Naive thymus-derived CD4-positive, alpha-beta T cell (primary cell): Measurements from ENCODE around the gene BCR. TPM values are rescaled to one million over a fixed set of nuclear protein-coding genes. Genes with fewer than 3 reads are reported as not detected.
A peak's percentile ranks its signal among the peaks of the same experiment; 100 is the strongest.

Source experiments
- ATAC-seq: fragments of 150-1000 bp; cut with Tn5 transposase; 2 replicates; pipeline ENCODE4 v1.10.0; 2021; ENCODE audit warnings: mild to moderate bottlenecking, moderate library complexity
- CTCF ChIA-PET: fragments of 350-600 bp; sonication (Branson Sonifier 250); formaldehyde crosslinking; loops from one replicate; lab custom pipeline; 2021; ENCODE audit warnings: antibody characterized with exemption; lab: Charles Lee
- POLR2A ChIA-PET: fragments of 350-600 bp; sonication (Branson Sonifier 250); formaldehyde crosslinking; loops from one replicate; lab custom pipeline; 2021; ENCODE audit warnings: antibody characterized with exemption, inconsistent platforms; lab: Charles Lee
- DNase-seq, 9 donors: peaks; one replicate each; pipeline versions ENCODE4 v3.0.0 to v3.0.0-alpha.2; 2020 to 2022; ENCODE audit warnings: mixed read lengths in 1 of 9
- H3K27ac ChIP-seq: one replicate; pipeline ENCODE4 v1.7.0; 2013; ENCODE audit warnings: mild to moderate bottlenecking, low read depth, low read length, moderate library complexity
- H3K27me3 ChIP-seq, 2 donors: one replicate each; pipeline ENCODE4 v1.7.0; 2013; ENCODE audit warnings: low read length in 2 of 2, mild to moderate bottlenecking in 2 of 2, moderate library complexity in 2 of 2; ENCODE audit not compliant: control insufficient read depth in 2 of 2, insufficient read depth in 2 of 2
- H3K36me3 ChIP-seq, 3 experiments: 1 replicate in 2 of 3; 2 replicates in 1 of 3; pipeline ENCODE4 v1.7.0; 2013; ENCODE audit warnings: low read length in 3 of 3, mild to moderate bottlenecking in 3 of 3, moderate library complexity in 1 of 3; ENCODE audit not compliant: insufficient read depth in 3 of 3, control insufficient read depth in 2 of 3
- H3K4me1 ChIP-seq, 2 donors: one replicate each; pipeline ENCODE4 v1.7.0; 2013; ENCODE audit warnings: low read length in 2 of 2, mild to moderate bottlenecking in 2 of 2, moderate library complexity in 1 of 2; ENCODE audit not compliant: control insufficient read depth in 2 of 2, insufficient read depth in 2 of 2
- H3K4me3 ChIP-seq: 2 replicates; pipeline ENCODE4 v1.7.0; 2013; ENCODE audit warnings: mild to moderate bottlenecking, low read length
- H3K9me3 ChIP-seq, 3 experiments: 1 replicate in 2 of 3; 2 replicates in 1 of 3; pipeline ENCODE4 v1.7.0; 2013; ENCODE audit warnings: low read length in 3 of 3; ENCODE audit not compliant: control insufficient read depth in 2 of 3
- H3K27ac Mint-ChIP-seq, 9 donors: one replicate each; pipeline ENCODE4 v1.8.0; 2020 to 2022; ENCODE audit warnings: mixed read lengths in 9 of 9, mild to moderate bottlenecking in 8 of 9, moderate library complexity in 5 of 9, inconsistent platforms in 2 of 9
- H3K27me3 Mint-ChIP-seq, 5 donors: one replicate each; pipeline ENCODE4 v1.8.0; 2021 to 2022; ENCODE audit warnings: mixed read lengths in 5 of 5, mild to moderate bottlenecking in 1 of 5
- H3K36me3 Mint-ChIP-seq, 5 donors: one replicate each; pipeline ENCODE4 v1.8.0; 2020 to 2022; ENCODE audit warnings: mixed read lengths in 5 of 5, mild to moderate bottlenecking in 3 of 5, inconsistent platforms in 1 of 5
- H3K4me1 Mint-ChIP-seq, 7 donors: one replicate each; pipeline ENCODE4 v1.8.0; 2020 to 2022; ENCODE audit warnings: mixed read lengths in 7 of 7, mild to moderate bottlenecking in 3 of 7, inconsistent platforms in 1 of 7
- H3K4me3 Mint-ChIP-seq, 10 donors: one replicate each; pipeline ENCODE4 v1.8.0; 2020 to 2022; ENCODE audit warnings: mild to moderate bottlenecking in 10 of 10, mixed read lengths in 10 of 10, moderate library complexity in 6 of 10, inconsistent platforms in 2 of 10
- H3K9me3 Mint-ChIP-seq, 11 donors: one replicate each; pipeline ENCODE4 v1.8.0; 2020 to 2022; ENCODE audit warnings: mixed read lengths in 11 of 11, mild to moderate bottlenecking in 4 of 11, inconsistent platforms in 1 of 11, moderate library complexity in 1 of 11
- intact Hi-C, 2 donors: fragments of 100-400 bp; cut with micrococcal nuclease; formaldehyde crosslinking; loops; one replicate each; pipeline ENCODE4 v1.15.1; 2023
- polyA plus RNA-seq, 2 donors: library from polyadenylated mRNA; unstranded; fragments of 300-500 nt; fragmentation: Illumina TruSeq; gene quantifications; one replicate each; pipeline ENCODE4 v1.2.3, GENCODE V29; 2021
- total RNA-seq, 6 experiments: library from RNA in 5 of 6; stranded (reverse) in 5 of 6; gene quantifications; 1 replicate in 5 of 6; 2 replicates in 1 of 6; pipeline ENCODE4 v1.2.3 and lab custom pipeline; 2021 to 2026

Gene BCR
- total and polyA plus RNA-seq, 7 experiments from 2014 or later, result 6.1 to 103 (median 83.8) TPM

DNA sequence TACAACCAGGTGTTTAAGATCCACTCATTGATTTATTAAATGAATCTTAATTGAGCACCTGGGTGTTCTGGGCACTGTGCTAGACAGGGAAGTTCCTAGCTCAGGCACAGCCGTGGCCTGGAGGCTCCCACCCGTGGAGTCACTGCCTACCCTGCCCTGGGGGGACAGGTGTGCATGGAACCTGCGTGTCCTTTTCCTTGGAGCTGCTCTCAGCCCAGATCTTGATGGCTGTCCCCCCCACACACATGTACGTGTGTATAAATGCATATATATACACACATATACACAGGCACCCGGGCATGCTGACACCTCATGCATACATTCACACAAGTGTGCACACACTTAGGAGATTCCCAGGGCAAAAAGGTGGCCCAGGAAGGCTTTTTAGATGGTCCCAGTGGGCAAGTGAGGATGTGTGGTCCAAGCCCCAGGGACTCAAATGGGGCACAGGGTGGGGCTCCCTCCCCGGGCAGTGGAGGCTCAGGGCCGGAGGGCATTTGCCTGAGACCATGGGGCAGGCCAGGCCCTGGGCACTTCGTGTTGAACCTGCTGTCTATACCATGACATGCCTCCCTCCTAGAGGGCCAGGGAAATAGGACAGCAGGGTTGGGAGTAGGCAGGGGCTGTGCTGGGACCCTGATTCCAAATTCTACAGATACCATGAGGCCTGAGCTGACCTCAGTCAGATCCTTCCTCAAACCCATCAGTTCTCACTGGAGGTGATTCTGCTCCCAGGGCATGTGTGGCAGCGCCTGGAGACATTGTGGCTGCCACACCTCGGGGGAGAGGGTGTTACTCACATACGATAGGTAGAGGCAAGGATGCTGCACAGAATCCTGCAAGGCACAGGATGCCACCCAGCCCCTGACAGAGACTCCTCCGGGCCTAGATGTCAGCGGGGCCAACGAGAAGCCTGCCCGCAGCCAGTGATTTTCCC, 77.8 kb downstream of the BCR start:
- CTCF ChIA-PET, result no interaction called here
- H3K4me3 ChIP-seq, result no peak overlapping the region
- peaks cover 0 to 35% (median 3%) of the 10 kb centered on the region in 5 donors for H3K36me3 Mint-ChIP-seq

DNA sequence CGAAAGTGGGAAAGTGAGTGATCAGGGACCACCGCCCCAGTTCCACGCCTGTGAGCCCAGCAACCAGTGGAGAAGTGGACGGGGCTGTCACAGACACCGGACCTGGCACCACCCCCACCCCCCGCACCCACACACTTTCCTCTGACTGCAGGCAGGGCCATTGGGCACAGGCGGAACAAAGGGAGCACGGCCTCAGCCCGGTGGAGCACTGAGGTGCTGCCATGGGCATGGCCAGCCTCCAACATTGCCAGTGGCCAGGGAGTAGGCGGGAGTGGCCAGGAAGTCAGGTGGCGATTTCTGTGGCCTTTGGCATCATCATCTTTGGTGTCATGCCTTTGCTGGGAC, 78.5 kb downstream of the BCR start:
- ChIA-PET POLR2A (no interaction called here), CTCF (no interaction called here)
- Histone ChIP-seq H3K9me3 (no peaks in the 10 kb centered on the region), H3K4me1 (no peaks in the 10 kb centered on the region), H3K27ac (no peak overlapping the region), H3K36me3 (peaks cover 0 to 90% (median 16%) of the 10 kb centered on the region in 3 experiments), H3K4me3 (no peak overlapping the region), H3K27me3 (no peaks in the 10 kb centered on the region)
- DNase-seq (no peak), ATAC-seq (no peak)
- Mint-ChIP-seq H3K36me3 (peaks cover 0 to 36% (median 4%) of the 10 kb centered on the region in 5 donors), H3K4me3 (no peak overlapping the region), H3K27ac (peak overlapping the region in 4 of 9 donors; percentile 25 to 62 (median 54)), H3K4me1 (peaks cover 2 to 32% (median 26%) of the 10 kb centered on the region in 7 donors), H3K9me3 (no peaks in the 10 kb centered on the region), H3K27me3 (no peaks in the 10 kb centered on the region)
- intact Hi-C loops, result no loop called here

More for the DNA sequence above, 77.8 kb downstream of the BCR start:
- Histone ChIP-seq H3K4me1 (no peaks in the 10 kb centered on the region), H3K9me3 (no peaks in the 10 kb centered on the region), H3K27me3 (no peaks in the 10 kb centered on the region), H3K36me3 (peaks cover 0 to 88% (median 16%) of the 10 kb centered on the region in 3 experiments), H3K27ac (no peak overlapping the region)
- DNase-seq (no peak), ATAC-seq (no peak)
- POLR2A ChIA-PET, result no interaction called here
- Mint-ChIP-seq H3K4me1 (peaks cover 4 to 32% (median 23%) of the 10 kb centered on the region in 7 donors), H3K4me3 (no peak overlapping the region), H3K9me3 (no peaks in the 10 kb centered on the region), H3K27ac (peak overlapping the region in 4 of 9 donors; percentile 43 to 62 (median 54)), H3K27me3 (no peaks in the 10 kb centered on the region)
- intact Hi-C loops, result no loop called here

DNA sequence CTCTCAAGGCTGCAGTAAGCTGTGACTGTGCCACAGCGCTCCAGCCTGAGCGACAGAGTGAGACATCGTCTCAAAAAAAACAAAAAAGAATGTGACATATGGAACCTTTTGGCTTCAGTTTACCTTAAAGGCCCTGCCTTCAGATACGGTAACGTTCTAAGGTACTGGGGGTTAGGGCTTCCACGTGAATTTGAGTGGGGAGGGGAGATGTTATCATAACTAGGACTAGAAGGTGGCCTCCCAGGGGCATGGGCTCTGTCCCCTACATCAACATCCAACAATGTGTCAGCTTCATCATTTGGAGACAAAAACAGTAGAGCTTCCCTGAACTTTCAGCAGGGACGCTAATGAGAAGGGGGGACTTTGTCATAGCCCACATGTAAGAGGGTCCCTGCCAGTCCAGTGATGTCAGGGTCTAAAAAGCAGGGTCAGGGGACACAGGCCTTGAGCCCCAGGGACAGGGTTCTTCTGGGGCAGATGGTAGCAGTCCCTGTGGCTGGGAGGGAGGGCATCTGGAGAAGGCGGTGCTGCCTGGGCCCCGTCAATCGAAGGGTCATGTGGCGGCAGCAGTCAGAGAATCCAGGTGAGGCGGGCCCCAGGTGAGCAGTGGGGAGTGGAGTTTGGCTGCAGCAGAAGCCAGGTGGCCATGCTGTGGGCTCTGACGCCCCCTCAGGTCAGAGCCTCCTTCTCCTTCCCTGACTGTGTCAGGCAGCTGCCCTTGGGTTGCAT, 79.8 kb downstream of the BCR start:
- POLR2A ChIA-PET, result no interaction called here
- Mint-ChIP-seq H3K4me3 (no peak overlapping the region), H3K36me3 (peaks cover 0 to 35% (median 4%) of the 10 kb centered on the region in 5 donors), H3K4me1 (peaks cover 0 to 26% (median 16%) of the 10 kb centered on the region in 7 donors), H3K27me3 (no peaks in the 10 kb centered on the region), H3K27ac (peak overlapping the region in 6 of 9 donors; percentile 7 to 59 (median 45)), H3K9me3 (no peaks in the 10 kb centered on the region)
- no peak for ATAC-seq
- Histone ChIP-seq H3K27ac (no peak overlapping the region), H3K4me3 (no peak overlapping the region), H3K4me1 (no peaks in the 10 kb centered on the region), H3K36me3 (peaks cover 0 to 92% (median 8%) of the 10 kb centered on the region in 3 experiments), H3K9me3 (no peaks in the 10 kb centered on the region), H3K27me3 (no peaks in the 10 kb centered on the region)
- intact Hi-C loops, result no loop called here
- DNase-seq, result no peak
- CTCF ChIA-PET, result interaction anchor here (0.6 to 1.1 kb wide), 4 partner anchors 22 to 85 kb away, joined by 3 to 4 read pairs (median 3); no protein-coding TSS in a partner anchor

DNA sequence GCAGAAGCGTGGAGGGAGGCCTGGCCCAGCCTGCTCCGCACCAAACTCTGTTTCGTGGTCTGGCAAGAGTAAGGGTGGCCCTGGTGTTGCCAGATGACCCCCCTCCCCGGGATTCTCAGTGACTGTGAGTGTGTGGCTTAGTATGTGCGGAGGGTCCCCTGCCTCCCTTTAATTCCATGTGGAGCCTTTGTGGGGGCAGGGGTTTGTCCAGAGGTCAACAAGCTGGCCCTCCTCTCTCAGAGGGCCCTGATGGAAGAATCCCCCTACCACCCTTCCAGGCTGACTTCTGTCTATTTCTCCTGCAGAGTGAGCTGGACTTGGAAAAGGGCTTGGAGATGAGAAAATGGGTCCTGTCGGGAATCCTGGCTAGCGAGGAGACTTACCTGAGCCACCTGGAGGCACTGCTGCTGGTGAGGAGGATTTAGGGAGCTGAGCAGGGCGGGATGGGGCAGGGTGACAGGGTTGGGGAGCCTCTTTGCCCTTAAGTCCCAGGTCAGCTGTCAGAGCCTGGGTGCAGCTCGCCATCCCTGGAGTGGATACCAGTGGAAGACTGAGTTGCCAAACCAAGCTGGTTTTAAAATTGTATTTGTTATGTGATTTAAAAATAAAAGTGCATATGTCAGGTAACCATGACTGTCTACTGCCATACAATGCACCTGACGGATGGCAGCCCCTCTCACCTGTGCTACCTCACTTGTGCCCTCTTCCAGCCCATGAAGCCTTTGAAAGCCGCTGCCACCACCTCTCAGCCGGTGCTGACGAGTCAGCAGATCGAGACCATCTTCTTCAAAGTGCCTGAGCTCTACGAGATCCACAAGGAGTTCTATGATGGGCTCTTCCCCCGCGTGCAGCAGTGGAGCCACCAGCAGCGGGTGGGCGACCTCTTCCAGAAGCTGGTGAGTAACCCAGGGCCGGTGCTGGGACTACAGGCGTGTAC, 80.6 kb downstream of the BCR start:
- no peak for ATAC-seq
- CTCF ChIA-PET, result interaction anchor here (0.6 to 1.1 kb wide), 5 partner anchors 21 to 86 kb away, joined by 3 to 4 read pairs (median 3); no protein-coding TSS in a partner anchor

DNA sequence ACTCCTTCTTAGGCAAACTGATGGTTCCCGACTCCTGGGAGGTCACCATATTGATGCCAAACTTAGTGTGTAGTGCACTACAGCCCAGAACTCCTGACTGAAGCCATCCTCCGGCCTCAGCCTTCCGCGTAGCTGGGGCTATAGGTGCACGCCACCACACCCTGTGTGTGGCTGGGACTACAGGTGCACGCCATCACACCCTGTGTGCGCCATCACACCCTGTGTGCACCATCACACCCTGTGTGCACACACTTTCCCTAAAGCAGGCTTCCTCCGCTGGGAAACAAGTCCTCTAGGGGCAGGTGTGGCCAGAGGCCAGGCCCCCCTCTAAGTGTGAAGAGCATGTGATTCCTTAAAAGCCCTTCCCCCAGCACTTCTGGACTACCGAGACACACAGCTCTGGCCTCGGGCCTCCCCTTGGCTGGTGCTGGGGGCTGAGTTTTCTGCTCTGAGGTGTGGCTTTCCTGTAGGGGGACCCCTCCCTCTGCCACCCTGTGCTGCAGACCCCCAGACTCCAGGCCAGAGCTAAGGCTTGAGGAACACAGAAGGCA, 81.7 kb downstream of the BCR start:
- no peaks in the 10 kb centered on the region for H3K9me3 ChIP-seq
- intact Hi-C loops, result no loop called here
- Mint-ChIP-seq H3K36me3 (peaks cover 4 to 32% (median 6%) of the 10 kb centered on the region in 5 donors), H3K4me3 (no peak overlapping the region), H3K4me1 (peaks cover 0 to 23% (median 8%) of the 10 kb centered on the region in 7 donors), H3K27me3 (no peaks in the 10 kb centered on the region), H3K27ac (no peak overlapping the region), H3K9me3 (no peaks in the 10 kb centered on the region)
- no peaks in the 10 kb centered on the region for H3K27me3 ChIP-seq
- CTCF ChIA-PET, result interaction anchor here (1.0 kb wide), 1 partner anchor 83 kb away, joined by 3 read pairs; no protein-coding TSS in a partner anchor
- peaks cover 0 to 86% (median 8%) of the 10 kb centered on the region in 3 experiments for H3K36me3 ChIP-seq
- POLR2A ChIA-PET, result no interaction called here
- no peak overlapping the region for H3K27ac ChIP-seq
- no peaks in the 10 kb centered on the region for H3K4me1 ChIP-seq
- DNase-seq (no peak), ATAC-seq (no peak)
- no peak overlapping the region for H3K4me3 ChIP-seq

More for the DNA sequence above, 80.6 kb downstream of the BCR start:
- DNase-seq, result no peak
- Mint-ChIP-seq H3K4me1 (peaks cover 0 to 25% (median 12%) of the 10 kb centered on the region in 7 donors), H3K27ac (peak overlapping the region in 3 of 9 donors; percentile 20 to 41 (median 21)), H3K9me3 (no peaks in the 10 kb centered on the region), H3K36me3 (peaks cover 4 to 33% (median 5%) of the 10 kb centered on the region in 5 donors), H3K4me3 (no peak overlapping the region), H3K27me3 (no peaks in the 10 kb centered on the region)
- no peaks in the 10 kb centered on the region for H3K9me3 ChIP-seq
- POLR2A ChIA-PET, result no interaction called here
- intact Hi-C loops, result no loop called here
- no peaks in the 10 kb centered on the region for H3K4me1 ChIP-seq
- H3K27ac ChIP-seq, result no peak overlapping the region
- H3K4me3 ChIP-seq, result no peak overlapping the region
- no peaks in the 10 kb centered on the region for H3K27me3 ChIP-seq
- peaks cover 0 to 90% (median 8%) of the 10 kb centered on the region in 3 experiments for H3K36me3 ChIP-seq
